Mononuclear cell (primary cell): ENCODE data around the gene CLCF1. TPM values are rescaled to one million over a fixed set of nuclear protein-coding genes. Genes with fewer than 3 reads are reported as not detected.

ENCODE experiments used
- H3K27me3 ChIP-seq: 2 replicates; pipeline ENCODE4 v1.6.0; 2011; ENCODE audit warnings: low read length, control low read depth; ENCODE audit not compliant: insufficient read depth
- H3K4me1 ChIP-seq: 2 replicates; pipeline ENCODE4 v1.5.1; 2011; ENCODE audit warnings: mild to moderate bottlenecking, low read length, control low read depth; ENCODE audit not compliant: insufficient read depth
- H3K4me3 ChIP-seq: 2 replicates; pipeline ENCODE4 v1.5.1; 2011; ENCODE audit warnings: mild to moderate bottlenecking, low read length, moderate library complexity
- H3K9me3 ChIP-seq: 2 replicates; pipeline ENCODE4 v1.5.1; 2011; ENCODE audit warnings: low read depth, mild to moderate bottlenecking, control low read depth, low read length
- total RNA-seq: library from RNA; depleted of rRNA; stranded (reverse); fragments of >200 nt; gene quantifications from one replicate; pipeline ENCODE4 v1.2.3, GENCODE V29; 2012

CLCF1 gene
- total RNA-seq, 1 donor = 11.0 TPM

DNA sequence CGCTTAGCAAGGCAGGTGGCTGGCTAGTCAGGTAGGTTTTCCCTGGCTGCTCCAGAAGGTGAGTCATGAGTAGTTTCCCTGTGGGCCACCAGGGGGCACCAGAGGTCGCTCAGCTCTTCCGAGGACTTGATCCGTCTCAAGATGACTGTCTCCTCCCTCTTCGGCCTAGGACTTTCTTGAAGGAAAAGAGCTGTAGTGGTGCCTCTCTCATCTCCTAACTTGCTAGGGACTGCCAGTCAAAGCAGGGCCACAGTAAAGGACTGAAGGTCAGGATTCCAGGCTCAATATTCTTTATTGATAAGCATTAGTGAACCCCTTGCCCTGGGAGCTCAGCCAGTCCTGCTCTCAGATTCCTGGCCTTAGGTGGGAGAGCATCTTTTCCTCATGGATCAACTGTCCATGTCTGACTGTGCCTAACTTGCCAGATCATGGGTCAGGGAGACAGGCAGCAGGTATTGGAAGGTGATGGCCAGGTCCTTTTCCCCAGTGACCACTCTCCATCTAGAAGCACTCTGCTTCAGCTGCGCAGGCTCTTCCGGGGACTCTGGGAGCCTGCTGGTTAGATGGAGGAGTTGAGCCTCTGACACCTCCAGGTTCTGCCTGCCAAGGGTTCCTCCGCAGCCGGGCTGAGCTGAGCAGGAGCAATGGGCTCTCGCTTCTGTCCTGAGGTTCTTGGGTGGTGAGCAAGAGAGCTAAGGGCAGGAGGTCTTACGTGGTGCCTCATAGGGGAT lies 22.0 kb downstream of the CLCF1 start:
- Histone ChIP-seq H3K27me3 (no peaks in the 10 kb centered on the region), H3K9me3 (no peaks in the 10 kb centered on the region), H3K4me3 (no peak overlapping the region), H3K4me1 (peaks cover 63% of the 10 kb centered on the region)

DNA sequence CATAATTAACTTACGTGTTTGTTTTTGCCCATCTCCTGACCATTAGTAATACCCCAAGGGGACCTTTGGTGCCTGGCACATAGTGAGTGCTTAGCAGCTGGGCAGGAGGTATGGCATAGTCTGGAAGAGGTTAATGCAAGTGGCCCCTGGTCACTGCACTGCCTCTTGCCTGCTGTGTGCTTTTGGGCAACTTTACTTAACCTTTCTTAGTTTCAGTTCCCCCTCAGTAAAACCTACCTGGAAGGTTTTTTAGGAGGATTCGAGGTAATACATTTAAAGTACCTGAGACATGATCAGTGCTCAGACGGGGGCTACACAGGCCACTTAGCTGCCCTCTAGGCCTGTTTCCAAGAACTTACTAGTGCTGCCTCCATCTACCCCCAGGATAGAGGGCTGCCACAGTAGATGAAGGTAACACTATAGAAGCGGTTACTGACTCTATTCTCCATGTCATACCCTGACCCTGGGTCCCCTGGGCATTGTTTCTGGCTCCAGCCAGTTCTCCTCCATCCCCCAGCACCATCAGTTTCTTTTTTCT lies 23.4 kb downstream of the CLCF1 start:
- Histone ChIP-seq H3K4me1 (peaks cover 62% of the 10 kb centered on the region), H3K4me3 (no peak overlapping the region), H3K27me3 (no peaks in the 10 kb centered on the region), H3K9me3 (no peaks in the 10 kb centered on the region)

DNA sequence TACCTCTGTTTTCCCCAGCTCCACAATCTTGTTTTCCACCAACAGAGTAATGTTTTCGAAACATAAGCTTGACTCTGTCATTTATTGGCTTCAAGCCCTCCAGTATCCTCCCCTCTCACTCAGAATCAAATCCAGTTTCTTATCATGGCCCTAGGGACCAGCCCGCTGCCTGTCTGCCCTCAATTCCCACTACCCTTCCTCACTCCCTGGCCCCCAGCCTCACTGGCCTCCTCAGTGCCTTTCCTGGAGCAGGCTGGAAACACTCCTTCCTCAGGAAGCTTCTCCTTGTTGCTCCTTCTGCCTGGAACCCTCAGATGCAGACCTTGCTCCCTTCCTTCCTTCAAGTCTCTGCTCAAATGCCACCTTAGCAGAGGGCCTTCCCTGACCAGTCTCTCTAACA lies 23.9 kb downstream of the CLCF1 start:
- no peaks in the 10 kb centered on the region for H3K27me3 ChIP-seq
- H3K4me3 ChIP-seq = no peak overlapping the region
- H3K9me3 ChIP-seq = no peaks in the 10 kb centered on the region
- peaks cover 62% of the 10 kb centered on the region for H3K4me1 ChIP-seq

DNA sequence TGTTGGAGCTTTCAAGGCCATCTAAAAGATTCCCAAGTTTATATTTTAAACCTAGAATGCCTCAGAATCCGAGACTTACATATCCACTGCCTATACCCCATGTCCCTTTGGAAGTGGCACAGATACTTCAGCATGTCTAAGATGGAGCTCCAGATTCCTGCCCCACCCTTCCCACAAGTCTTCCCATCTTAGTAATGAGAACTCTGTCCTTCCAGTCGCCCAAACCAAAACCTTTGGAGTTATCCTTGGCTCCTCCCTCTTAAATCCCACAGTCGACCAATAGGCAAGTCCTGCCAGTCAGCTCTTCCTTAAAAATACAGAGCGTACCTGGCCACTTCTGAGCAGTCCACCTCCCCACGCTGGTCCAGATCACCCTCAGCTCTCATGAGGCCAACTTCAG lies 24.4 kb downstream of the CLCF1 start:
- H3K4me1 ChIP-seq = peaks cover 62% of the 10 kb centered on the region
- no peaks in the 10 kb centered on the region for H3K27me3 ChIP-seq
- no peak overlapping the region for H3K4me3 ChIP-seq
- H3K9me3 ChIP-seq = no peaks in the 10 kb centered on the region

- no peaks in the 10 kb centered on the region for H3K9me3 ChIP-seq
- H3K4me1 ChIP-seq = peaks cover 63% of the 10 kb centered on the region
- no peaks in the 10 kb centered on the region for H3K27me3 ChIP-seq
- H3K4me3 ChIP-seq = no peak overlapping the region
Measured at GRCh38 chr11:67347964-67348749, 25.2 kb downstream of the CLCF1 start.

GRCh38 chr11:67345920-67346819 lies 27.2 kb downstream of the CLCF1 start:
- peaks cover 44% of the 10 kb centered on the region for H3K4me1 ChIP-seq
- no peaks in the 10 kb centered on the region for H3K9me3 ChIP-seq
- no peak overlapping the region for H3K4me3 ChIP-seq
- H3K27me3 ChIP-seq = no peaks in the 10 kb centered on the region

DNA sequence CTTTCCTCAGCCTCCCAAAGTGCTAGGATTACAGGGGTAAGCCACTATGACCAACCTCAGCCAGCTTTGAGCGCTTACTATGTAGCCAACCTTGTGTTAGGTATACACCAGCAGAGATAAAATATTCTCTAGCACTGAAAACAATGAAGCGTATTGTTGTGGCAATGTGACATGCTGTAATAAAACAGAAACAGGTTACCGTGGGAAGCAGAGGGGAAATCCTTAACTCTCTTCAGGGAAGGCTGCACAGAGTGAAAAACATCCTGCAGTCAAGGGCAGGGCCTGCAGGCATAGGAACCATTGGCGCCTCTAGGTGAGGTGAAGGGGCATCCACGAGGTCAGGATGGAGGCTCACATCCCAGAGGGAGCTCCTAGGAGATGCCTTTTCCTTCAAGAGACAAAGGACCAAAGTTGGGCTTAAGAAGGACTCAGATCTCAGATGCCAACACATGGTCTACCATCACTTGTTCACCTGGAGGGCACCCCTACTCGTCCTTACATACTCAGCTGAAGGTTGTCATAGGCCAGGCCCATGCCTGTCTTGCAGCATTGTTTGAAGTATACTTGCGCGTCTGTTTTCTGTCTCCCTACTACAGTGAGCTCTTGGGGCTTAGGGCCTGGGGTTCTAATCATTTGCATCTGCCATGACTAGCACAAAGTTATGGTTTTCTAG lies 28.0 kb downstream of the CLCF1 start:
- Histone ChIP-seq H3K4me1 (peaks cover 38% of the 10 kb centered on the region), H3K4me3 (no peak overlapping the region), H3K27me3 (no peaks in the 10 kb centered on the region)

GRCh38 chr11:67344264-67344663 lies 29.1 kb downstream of the CLCF1 start:
- Histone ChIP-seq H3K27me3 (no peaks in the 10 kb centered on the region), H3K4me1 (peaks cover 30% of the 10 kb centered on the region), H3K9me3 (no peaks in the 10 kb centered on the region), H3K4me3 (no peak overlapping the region)

More for the DNA sequence above, 28.0 kb downstream of the CLCF1 start:
- no peaks in the 10 kb centered on the region for H3K9me3 ChIP-seq

GRCh38 chr11:67337257-67337656 lies 36.1 kb downstream of the CLCF1 start:
- H3K9me3 ChIP-seq = no peaks in the 10 kb centered on the region
- no peaks in the 10 kb centered on the region for H3K4me1 ChIP-seq
- no peak overlapping the region for H3K4me3 ChIP-seq
- H3K27me3 ChIP-seq = no peaks in the 10 kb centered on the region

DNA sequence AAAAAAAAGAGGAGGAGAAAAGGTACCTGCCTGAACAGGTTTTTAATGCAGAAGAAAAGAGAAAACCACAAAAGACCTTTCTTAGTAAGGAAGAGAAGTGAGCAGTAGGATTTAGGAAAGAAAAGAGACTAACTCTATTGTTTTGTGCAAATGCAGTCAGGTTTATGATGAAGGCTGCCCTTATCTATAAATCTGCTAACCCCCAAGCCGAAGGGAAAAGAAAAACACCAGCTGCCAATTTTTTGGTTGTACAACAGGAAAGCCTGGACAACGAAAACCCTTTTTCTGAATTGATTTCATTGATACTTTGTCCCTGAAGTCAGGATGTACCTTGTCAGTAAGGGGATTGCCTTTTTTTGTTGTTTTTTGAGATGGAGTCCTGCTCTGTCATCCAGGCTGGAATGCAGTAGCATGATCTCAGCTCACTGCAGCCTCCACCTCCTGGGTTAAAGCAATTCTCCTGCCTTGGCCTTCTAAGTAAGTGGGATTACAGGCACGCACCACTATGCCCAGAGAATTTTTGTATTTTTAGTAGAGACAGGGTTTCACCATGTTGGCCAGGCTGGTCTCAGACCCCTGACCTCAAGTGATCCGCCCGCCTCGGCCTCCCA lies 41.2 kb downstream of the CLCF1 start:
- H3K9me3 ChIP-seq = no peaks in the 10 kb centered on the region
- H3K4me1 ChIP-seq = no peaks in the 10 kb centered on the region
- H3K4me3 ChIP-seq = no peak overlapping the region
- H3K27me3 ChIP-seq = no peaks in the 10 kb centered on the region

DNA sequence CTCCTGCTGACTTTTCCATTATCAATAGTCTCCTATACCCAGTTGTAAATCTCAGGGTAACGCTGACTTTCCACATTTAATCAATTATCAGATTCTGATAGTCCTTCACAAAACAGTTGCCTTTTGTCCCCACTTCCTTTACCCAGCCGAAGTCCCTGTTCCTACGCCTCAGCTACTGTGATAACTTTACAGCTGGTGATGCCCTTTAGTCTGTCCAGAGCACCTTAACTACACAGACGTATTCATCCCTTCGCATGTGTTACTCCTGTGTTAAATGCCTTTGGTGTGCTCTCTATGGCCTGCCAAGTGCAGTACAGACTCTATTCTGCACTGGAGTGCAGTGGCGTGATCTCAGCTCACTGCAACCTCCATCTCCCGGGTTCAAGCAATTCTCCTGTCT lies 49.9 kb downstream of the CLCF1 start:
- Histone ChIP-seq H3K9me3 (no peaks in the 10 kb centered on the region), H3K4me1 (no peaks in the 10 kb centered on the region), H3K4me3 (no peak overlapping the region), H3K27me3 (no peaks in the 10 kb centered on the region)

GRCh38 chr11:67322049-67322448 lies 51.3 kb downstream of the CLCF1 start:
- H3K9me3 ChIP-seq = no peaks in the 10 kb centered on the region
- H3K4me1 ChIP-seq = peaks cover 12% of the 10 kb centered on the region
- no peaks in the 10 kb centered on the region for H3K27me3 ChIP-seq
- no peak overlapping the region for H3K4me3 ChIP-seq

DNA sequence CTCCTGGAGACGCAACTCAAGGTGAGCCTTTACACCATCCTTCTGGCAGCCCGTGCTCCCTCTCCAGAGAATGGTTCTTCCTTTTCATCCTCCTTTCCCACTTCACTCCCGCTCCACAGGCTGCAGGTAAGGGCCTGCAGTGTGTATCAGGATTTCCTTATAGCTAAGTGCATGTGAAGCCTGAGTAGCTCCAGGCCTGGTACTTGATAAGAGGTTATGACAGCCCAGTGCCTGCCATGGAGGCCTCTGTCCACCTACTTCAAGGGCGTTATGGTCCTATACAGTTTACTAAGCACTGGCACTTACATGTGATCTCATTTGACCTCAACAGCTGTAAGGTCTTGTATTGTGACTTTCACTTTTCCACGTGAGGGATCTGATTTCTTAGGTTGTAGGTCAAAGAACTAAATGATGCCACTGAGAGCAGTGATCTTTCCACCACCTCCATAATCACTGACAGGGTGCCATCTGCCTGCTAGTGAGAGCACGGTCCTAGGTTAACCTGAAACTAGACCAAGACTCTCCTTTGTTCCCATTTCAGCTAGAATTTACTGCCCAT lies 52.0 kb downstream of the CLCF1 start:
- Histone ChIP-seq H3K9me3 (no peaks in the 10 kb centered on the region), H3K4me3 (no peak overlapping the region), H3K27me3 (no peaks in the 10 kb centered on the region), H3K4me1 (peaks cover 18% of the 10 kb centered on the region)

DNA sequence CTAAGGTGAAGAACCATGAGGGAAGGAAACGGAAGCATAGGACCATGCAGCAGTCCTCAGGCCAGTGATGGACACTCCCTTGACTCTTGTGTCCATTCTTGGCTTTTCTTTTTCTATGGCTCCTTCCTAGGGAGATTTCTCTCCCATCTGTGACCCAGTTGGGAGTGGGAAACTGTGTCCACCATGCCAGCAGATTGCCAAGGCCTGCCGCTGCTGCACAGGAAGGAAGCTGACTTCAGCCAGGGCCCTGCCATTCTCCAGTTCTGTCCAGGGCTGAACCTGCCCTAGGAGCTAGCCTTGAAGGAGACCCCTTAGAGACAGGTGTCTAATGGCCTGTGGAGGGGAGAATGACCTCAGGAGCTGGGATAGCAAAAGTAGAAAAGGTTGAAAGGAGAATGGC lies 52.7 kb downstream of the CLCF1 start:
- Histone ChIP-seq H3K9me3 (no peaks in the 10 kb centered on the region), H3K4me1 (peaks cover 18% of the 10 kb centered on the region), H3K27me3 (no peaks in the 10 kb centered on the region), H3K4me3 (no peak overlapping the region)
